ENCODE results near the gene TGM6. TPM values are rescaled to one million over a fixed set of nuclear protein-coding genes. Genes with fewer than 3 reads are reported as not detected.

The TGM6 gene
- not detected for total RNA-seq

DNA sequence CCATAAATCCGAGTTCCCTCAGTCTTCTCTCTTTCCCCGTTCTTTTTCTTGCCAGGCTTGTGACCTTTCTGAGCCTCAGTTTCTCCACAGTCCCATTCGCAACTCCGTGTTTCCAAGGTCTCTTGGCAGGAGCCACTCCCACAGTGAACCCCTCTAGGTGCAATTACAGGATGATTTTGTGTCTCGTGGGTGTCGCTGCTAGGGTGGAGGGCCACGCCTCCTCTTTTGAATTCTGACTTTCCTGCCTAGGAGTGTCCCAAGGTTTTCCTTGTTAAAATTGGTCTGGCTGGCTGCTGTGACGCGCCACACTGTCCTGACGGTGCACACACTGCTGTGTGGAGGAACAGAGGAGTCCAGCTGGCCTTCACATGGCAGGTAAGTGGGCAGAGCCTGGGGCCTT, at the start of gene TGM6:
Gene TGM6 (plus strand): TSS at position 301 of the 400 bp plus-strand sequence. CDS start 68 bp downstream, at position 369.
- Histone ChIP-seq H3K4me1 (ENCODE audit: insufficient read depth, low read length) (peaks cover 10% of the 10 kb centered on the region), H3K9me3 (ENCODE audit: low read depth, low read length) (no peaks in the 10 kb centered on the region), H3K4me3 (ENCODE audit: low read length) (no peak within 1 kb of the TSS), H3K27me3 (ENCODE audit: insufficient read depth, low read length) (no peaks in the 10 kb centered on the region)

DNA sequence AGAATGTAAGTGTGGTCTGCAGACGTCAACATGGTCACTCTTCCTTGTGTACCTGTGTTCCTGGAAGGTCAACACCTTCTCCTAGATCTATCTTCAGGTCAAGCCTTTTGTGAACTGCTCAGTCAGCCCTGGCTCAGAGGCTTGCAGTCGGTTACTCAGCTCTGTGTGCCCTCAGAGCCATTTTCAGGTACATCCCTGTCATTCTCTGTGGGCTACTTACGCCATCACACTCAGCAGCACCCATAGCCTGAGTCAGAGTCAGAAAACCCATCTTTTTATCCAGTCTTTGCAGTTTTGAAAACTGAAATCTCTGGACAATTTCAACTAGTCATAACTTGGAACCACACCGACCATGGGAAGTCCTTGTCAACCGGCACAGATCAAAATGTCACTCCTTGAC, 49.6 kb upstream of the TGM6 start:
- H3K27me3 ChIP-seq (ENCODE audit: insufficient read depth, low read length), result no peaks in the 10 kb centered on the region
- H3K9me3 ChIP-seq (ENCODE audit: low read depth, low read length), result no peaks in the 10 kb centered on the region
- H3K4me3 ChIP-seq (ENCODE audit: low read length), result no peak overlapping the region
- H3K4me1 ChIP-seq (ENCODE audit: insufficient read depth, low read length), result no peaks in the 10 kb centered on the region

DNA sequence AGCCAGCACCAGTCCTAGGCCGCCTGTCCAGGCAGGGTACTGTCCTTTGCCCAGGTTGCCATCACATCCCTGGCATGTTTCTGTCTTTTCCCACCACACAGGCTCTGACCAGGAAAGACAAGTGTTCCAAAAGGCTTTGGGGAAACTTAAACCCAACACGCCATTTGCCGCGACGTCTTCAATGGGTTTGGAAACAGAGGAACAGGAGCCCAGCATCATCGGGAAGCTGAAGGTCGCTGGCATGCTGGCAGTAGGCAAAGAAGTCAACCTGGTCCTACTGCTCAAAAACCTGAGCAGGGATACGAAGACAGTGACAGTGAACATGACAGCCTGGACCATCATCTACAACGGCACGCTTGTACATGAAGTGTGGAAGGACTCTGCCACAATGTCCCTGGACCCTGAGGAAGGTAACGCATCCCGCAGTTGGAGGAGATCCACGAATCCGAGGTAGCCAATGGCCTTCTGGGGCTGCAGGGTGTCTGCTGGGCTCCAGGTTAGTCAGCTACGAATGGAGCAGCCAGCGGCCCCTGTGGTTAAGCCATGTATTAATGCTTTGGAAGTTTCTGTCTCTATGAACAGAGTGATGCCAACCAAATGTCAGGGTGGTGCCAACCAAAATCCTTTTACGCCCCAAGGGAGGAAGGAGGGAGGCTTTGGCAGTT, 48.7 kb upstream of the TGM6 start:
- Histone ChIP-seq H3K27me3 (ENCODE audit: insufficient read depth, low read length) (no peaks in the 10 kb centered on the region), H3K4me3 (ENCODE audit: low read length) (no peak overlapping the region), H3K4me1 (ENCODE audit: insufficient read depth, low read length) (no peaks in the 10 kb centered on the region), H3K9me3 (ENCODE audit: low read depth, low read length) (no peaks in the 10 kb centered on the region)

DNA sequence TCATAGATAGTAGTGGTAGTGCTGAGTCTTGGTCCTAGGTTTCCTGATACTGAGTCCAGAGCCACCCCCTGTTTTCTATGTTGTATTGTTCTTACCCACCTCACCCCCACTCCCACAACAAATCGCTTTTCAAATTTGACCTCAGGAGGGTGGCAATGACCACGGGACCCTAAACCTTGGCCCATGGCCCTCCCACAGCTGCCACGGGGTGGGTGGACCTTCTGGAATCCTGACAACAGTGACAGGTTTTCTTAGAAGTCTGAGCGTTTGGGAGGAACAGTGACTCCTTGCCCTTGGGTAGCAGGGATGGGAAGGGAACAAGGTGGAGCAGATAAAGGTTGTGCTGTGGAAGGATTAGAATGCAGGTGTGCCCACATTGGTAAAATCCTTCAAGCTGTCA, 48.0 kb upstream of the TGM6 start:
- Histone ChIP-seq H3K27me3 (ENCODE audit: insufficient read depth, low read length) (no peaks in the 10 kb centered on the region), H3K4me3 (ENCODE audit: low read length) (no peak overlapping the region), H3K4me1 (ENCODE audit: insufficient read depth, low read length) (no peaks in the 10 kb centered on the region), H3K9me3 (ENCODE audit: low read depth, low read length) (no peaks in the 10 kb centered on the region)

DNA sequence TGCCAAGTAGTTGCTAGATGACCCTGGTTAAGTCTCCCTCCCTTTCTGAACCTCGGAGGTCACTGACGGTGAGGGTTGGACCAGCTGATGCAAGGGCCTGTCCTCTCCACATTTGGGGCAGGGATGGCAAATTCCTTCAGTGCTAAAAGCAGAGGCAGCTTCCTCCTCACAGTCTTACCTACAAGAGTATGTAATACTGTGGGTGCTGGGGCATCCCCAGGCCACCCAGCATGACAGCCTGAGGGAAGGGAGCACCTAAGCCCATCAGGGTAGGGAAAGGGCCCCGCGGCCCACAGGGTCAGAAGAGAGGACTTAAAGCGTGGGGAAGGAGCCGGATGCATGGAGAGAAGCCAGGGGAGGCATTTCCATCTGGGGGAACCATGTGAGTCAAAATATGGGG, 46.9 kb upstream of the TGM6 start:
- Histone ChIP-seq H3K9me3 (ENCODE audit: low read depth, low read length) (no peaks in the 10 kb centered on the region), H3K4me1 (ENCODE audit: insufficient read depth, low read length) (peaks cover under 1% of the 10 kb centered on the region), H3K4me3 (ENCODE audit: low read length) (no peak overlapping the region), H3K27me3 (ENCODE audit: insufficient read depth, low read length) (no peaks in the 10 kb centered on the region)

DNA sequence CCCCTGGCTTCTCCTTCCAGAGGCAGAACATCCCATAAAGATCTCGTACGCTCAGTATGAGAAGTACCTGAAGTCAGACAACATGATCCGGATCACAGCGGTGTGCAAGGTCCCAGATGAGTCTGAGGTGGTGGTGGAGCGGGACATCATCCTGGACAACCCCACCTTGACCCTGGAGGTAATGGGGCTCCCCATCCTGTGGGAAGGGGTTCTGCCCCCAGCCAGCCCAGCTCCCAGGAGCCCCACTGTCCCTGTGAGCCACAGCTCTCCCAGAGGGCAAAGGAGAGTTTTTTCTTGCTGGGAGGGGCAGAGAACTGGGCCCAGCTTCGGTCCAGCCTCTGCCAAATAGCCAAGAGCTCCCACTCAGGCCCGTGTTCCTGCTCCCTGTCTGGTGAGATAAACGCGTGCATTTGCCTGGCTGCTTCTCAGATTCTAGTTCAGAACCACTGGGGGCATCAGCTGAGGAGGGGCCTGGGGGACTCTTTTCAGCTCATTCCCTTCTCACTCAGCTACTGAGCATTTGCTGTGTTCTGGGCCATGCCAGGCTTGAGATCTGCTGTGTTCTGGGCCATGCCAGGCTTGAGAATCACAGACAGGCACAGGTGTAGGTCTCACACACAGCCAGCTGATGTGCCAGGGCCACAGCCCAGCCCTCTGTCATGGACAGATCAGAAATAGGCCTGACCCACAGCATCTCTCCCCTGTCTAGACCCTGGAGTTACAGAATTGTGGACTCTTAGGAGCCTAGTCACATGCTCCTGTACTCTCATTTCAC, 45.4 kb upstream of the TGM6 start:
- H3K9me3 ChIP-seq (ENCODE audit: low read depth, low read length), result no peaks in the 10 kb centered on the region
- H3K4me3 ChIP-seq (ENCODE audit: low read length), result no peak overlapping the region
- H3K27me3 ChIP-seq (ENCODE audit: insufficient read depth, low read length), result no peaks in the 10 kb centered on the region
- H3K4me1 ChIP-seq (ENCODE audit: insufficient read depth, low read length), result peaks cover 5% of the 10 kb centered on the region

DNA sequence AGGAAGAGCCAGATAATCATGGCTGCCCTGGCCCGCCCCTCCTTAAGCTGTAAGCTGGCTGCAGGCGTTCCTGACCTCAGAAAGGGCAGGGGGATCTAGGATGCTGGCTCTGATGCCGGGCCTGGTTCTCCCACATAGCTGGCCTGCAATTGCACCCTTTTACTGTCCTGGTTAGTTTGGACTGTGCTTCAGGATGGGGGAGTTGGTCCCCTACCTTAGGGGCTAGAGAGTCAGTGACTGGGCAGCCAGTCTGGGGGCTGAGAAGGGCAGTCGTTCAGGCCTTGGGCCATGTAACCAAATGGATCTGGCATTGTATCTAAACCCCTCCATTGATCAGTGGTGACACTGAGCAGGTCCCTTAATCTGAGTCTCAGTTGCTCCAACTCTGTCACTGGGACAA, 44.2 kb upstream of the TGM6 start:
- Histone ChIP-seq H3K4me3 (ENCODE audit: low read length) (no peak overlapping the region), H3K9me3 (ENCODE audit: low read depth, low read length) (no peaks in the 10 kb centered on the region), H3K4me1 (ENCODE audit: insufficient read depth, low read length) (peaks cover 5% of the 10 kb centered on the region), H3K27me3 (ENCODE audit: insufficient read depth, low read length) (no peaks in the 10 kb centered on the region)

DNA sequence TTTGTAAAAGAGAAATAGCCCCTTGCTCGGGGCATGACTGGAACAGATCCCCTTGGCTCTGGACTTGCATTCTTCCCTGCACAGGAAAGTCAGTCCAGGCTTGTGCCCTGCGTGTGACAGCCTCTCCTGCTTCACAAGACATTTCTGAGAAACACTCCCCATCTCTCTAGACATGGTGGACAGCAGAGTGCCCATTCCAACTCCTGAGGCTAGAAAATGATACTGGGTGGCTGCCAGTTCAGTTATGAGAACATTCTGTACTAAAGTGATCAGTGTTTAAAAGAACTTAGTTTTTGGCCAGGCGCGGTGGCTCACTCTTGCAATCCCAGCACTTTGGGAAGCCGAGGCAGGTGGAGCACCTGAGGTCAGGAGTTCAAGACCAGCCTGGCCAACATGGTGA, 43.6 kb upstream of the TGM6 start:
- Histone ChIP-seq H3K27me3 (ENCODE audit: insufficient read depth, low read length) (no peaks in the 10 kb centered on the region), H3K4me1 (ENCODE audit: insufficient read depth, low read length) (peaks cover 5% of the 10 kb centered on the region), H3K9me3 (ENCODE audit: low read depth, low read length) (no peaks in the 10 kb centered on the region), H3K4me3 (ENCODE audit: low read length) (no peak overlapping the region)

DNA sequence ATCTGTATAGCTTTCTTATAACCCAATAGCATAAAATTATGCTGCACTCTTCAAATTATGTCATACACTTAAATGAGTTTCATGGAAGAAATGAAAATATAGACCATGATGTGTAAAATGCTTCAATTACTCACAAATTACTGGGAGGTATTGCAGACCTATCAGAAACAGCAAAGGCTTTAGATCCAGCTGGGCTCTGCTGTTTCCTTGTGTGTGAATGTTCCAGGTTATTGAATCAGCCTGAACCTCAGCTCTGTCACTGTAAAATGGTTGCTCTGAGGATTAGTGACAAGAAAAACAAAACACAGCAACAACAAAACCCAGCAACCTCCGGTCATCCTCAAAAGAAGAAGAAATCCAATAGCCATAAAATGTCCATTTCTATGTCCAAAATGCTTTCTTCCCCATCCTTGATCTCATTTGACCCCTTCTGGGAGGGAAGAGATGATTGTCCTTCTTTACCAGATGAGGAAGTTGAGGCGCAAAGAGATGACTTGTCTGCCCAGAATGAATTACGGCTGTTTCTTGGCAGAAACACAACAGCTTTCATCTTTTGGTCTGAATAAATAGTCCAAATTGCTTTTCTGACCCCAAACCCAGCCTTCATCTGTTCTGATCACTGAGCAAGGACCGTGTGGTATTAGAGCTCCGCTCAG, 42.2 kb upstream of the TGM6 start:
- no peak overlapping the region for H3K4me3 ChIP-seq (ENCODE audit: low read length)
- no peaks in the 10 kb centered on the region for H3K9me3 ChIP-seq (ENCODE audit: low read depth, low read length)
- no peaks in the 10 kb centered on the region for H3K27me3 ChIP-seq (ENCODE audit: insufficient read depth, low read length)
- peaks cover 5% of the 10 kb centered on the region for H3K4me1 ChIP-seq (ENCODE audit: insufficient read depth, low read length)

DNA sequence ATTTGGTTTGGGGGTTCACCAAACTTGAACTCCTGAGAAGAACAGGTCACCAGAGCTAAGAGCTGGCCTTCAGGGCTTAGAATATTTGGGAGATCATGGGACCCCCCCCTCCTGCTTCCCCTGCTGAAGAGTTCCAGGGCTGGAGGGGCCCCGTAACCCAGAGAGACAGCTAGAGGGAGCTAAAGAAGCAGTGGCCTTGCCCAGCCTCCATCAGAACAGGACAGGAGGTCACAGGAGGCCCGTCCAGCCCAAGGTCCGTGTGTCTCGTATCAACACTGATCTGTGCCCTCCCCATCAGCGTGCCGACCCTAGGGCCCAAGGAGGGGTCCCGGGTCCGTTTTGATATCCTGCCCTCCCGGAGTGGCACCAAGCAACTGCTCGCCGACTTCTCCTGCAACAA, 40.6 kb upstream of the TGM6 start:
- Histone ChIP-seq H3K9me3 (ENCODE audit: low read depth, low read length) (no peaks in the 10 kb centered on the region), H3K27me3 (ENCODE audit: insufficient read depth, low read length) (no peaks in the 10 kb centered on the region), H3K4me1 (ENCODE audit: insufficient read depth, low read length) (peaks cover 5% of the 10 kb centered on the region), H3K4me3 (ENCODE audit: low read length) (no peak overlapping the region)

DNA sequence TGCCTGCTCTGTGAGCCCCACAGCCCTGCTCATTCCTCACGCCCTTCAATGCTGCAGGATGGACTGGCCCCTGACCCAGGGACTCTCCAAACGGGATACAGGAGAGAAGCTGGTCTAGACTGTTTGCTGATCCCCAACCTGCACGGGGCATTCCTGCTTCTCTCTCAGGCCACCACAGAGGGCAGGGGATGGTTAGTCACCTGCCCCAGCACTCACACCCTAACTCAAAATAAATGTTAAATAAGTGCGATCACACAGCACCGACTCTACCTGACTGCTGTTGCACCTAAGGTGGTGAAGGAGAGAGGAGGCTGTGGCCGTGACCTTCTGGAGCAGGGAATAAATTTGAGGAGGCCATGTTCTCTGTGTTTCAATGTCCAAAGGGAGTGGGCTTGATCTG, 39.9 kb upstream of the TGM6 start:
- Histone ChIP-seq H3K4me3 (ENCODE audit: low read length) (no peak overlapping the region), H3K4me1 (ENCODE audit: insufficient read depth, low read length) (peaks cover 5% of the 10 kb centered on the region), H3K27me3 (ENCODE audit: insufficient read depth, low read length) (no peaks in the 10 kb centered on the region), H3K9me3 (ENCODE audit: low read depth, low read length) (no peaks in the 10 kb centered on the region)

DNA sequence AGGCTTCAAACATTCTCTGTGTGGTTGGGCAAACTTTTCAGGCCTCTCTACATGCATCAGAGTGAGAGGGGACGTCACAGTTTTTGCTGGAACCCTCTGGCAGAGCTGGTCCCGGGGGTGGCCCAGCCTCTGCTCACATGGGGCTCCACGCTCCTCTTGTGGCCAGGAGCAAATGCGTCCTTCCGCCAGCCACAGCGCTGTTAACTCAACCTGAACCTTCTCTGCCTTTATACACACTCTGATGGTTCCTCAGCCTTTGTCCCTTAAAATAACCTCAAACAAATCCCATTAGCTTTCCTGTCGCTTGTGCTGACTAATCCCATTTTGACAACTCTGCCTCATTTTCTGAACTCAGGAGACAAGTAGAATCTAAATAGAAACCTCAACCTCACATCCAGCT, 39.4 kb upstream of the TGM6 start:
- H3K9me3 ChIP-seq (ENCODE audit: low read depth, low read length), result no peaks in the 10 kb centered on the region
- H3K4me1 ChIP-seq (ENCODE audit: insufficient read depth, low read length), result peaks cover 5% of the 10 kb centered on the region
- no peak overlapping the region for H3K4me3 ChIP-seq (ENCODE audit: low read length)
- no peaks in the 10 kb centered on the region for H3K27me3 ChIP-seq (ENCODE audit: insufficient read depth, low read length)

DNA sequence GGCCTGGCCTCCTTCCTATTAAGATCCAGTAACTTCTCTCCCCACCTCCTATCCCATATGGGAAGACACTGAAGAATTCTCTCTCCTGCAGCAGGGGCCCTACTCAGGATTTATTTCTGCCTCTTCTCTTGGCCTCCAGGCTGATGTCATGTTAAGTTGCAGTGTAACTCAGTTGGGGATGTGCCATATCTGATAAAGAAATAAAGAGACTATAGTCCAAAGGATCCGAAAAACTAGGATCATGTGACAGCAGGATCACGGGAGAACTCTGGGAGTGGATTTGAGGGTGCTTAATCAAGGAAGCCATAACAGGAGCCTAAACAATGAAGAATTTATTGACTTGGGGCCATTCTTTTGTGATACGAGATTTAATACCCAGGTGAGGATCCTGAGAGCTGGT, 38.5 kb upstream of the TGM6 start:
- Histone ChIP-seq H3K9me3 (ENCODE audit: low read depth, low read length) (no peaks in the 10 kb centered on the region), H3K4me1 (ENCODE audit: insufficient read depth, low read length) (peaks cover 10% of the 10 kb centered on the region), H3K4me3 (ENCODE audit: low read length) (no peak overlapping the region), H3K27me3 (ENCODE audit: insufficient read depth, low read length) (no peaks in the 10 kb centered on the region)

DNA sequence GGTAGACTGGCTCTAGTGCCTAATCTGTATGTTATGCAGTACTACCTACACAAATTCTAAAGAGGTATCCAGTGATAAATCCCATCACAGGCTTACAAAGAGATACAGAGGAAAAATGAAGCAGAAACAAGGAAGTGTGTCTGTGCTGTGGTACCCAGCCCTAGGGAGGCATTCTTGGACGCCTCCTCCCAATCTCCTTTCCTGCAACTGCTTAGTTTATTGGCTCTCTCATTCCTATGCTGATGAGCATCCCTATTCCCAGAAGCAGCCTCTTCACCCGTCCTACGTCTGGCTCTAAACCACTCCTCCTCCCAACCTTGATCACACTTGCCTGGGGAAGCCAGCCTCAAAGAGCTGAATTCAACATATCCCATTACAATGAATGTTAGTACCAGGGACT, 34.5 kb upstream of the TGM6 start:
- Histone ChIP-seq H3K9me3 (ENCODE audit: low read depth, low read length) (no peaks in the 10 kb centered on the region), H3K4me3 (ENCODE audit: low read length) (no peak overlapping the region), H3K27me3 (ENCODE audit: insufficient read depth, low read length) (peaks cover 2% of the 10 kb centered on the region), H3K4me1 (ENCODE audit: insufficient read depth, low read length) (peaks cover 5% of the 10 kb centered on the region)

DNA sequence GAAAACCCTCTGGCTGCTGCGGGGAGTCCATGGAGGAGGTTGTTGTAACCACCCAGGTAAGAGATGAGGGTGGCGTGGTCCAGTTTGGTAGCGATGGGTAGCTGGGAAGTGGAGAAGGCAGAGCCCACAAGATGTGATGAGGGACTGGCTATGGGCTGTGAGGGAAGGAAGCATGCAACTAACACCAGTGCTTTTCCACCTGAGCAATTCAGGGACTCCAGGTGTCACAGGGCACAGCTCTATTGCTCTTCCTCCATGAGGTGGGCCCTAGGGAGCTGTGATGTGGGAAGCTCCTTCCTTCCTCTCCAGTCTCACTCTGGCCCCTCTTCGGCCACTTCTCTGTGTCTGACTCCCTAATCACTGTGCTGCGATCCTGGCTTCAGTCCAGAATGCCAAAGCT, 32.4 kb upstream of the TGM6 start:
- Histone ChIP-seq H3K27me3 (ENCODE audit: insufficient read depth, low read length) (peaks cover 5% of the 10 kb centered on the region), H3K4me1 (ENCODE audit: insufficient read depth, low read length) (peaks cover 5% of the 10 kb centered on the region), H3K9me3 (ENCODE audit: low read depth, low read length) (no peaks in the 10 kb centered on the region), H3K4me3 (ENCODE audit: low read length) (no peak overlapping the region)
